Endodermal cell (in vitro differentiated cells): ENCODE results near the gene ABCC5. TPM values are rescaled to one million over a fixed set of nuclear protein-coding genes. Genes with fewer than 3 reads are reported as not detected.

Experiments used
- DNase-seq: peaks from one replicate; pipeline ENCODE4 v3.0.0-alpha.2; 2017
- H3K27ac ChIP-seq: 2 replicates; pipeline ENCODE4 v1.5.1; 2013; ENCODE audit warnings: mild to moderate bottlenecking, low read depth, low read length, moderate library complexity
- H3K27me3 ChIP-seq: 2 replicates; pipeline ENCODE4 v1.6.1; 2013; ENCODE audit warnings: mild to moderate bottlenecking, low read length, moderate library complexity; ENCODE audit not compliant: insufficient read depth, control insufficient read depth, poor library complexity, severe bottlenecking
- H3K36me3 ChIP-seq: 2 replicates; pipeline ENCODE4 v1.7.0; 2013; ENCODE audit warnings: mild to moderate bottlenecking, low read length, moderate library complexity; ENCODE audit not compliant: control insufficient read depth, insufficient read depth
- H3K4me1 ChIP-seq: one replicate; pipeline ENCODE4 v1.7.0; 2013; ENCODE audit warnings: low read length; ENCODE audit not compliant: control insufficient read depth, insufficient read depth
- H3K4me3 ChIP-seq: 2 replicates; pipeline ENCODE4 v1.5.1; 2013; ENCODE audit warnings: mild to moderate bottlenecking, low read length, moderate library complexity
- H3K9ac ChIP-seq: 2 replicates; pipeline ENCODE4 v1.6.1; 2013; ENCODE audit warnings: mild to moderate bottlenecking, low read length, moderate library complexity; ENCODE audit not compliant: poor library complexity, severe bottlenecking; ENCODE audit errors: extremely low read depth
- H3K9me3 ChIP-seq: 2 replicates; pipeline ENCODE4 v1.6.1; 2013; ENCODE audit warnings: mild to moderate bottlenecking, low read length, moderate library complexity; ENCODE audit not compliant: control insufficient read depth
- H3K27ac Mint-ChIP-seq: 2 replicates; pipeline ENCODE4 v1.8.0; 2020; ENCODE audit warnings: mixed read lengths
- H3K27me3 Mint-ChIP-seq: 2 replicates; pipeline ENCODE4 v1.8.0; 2021; ENCODE audit warnings: mild to moderate bottlenecking, mixed read lengths; ENCODE audit not compliant: insufficient read depth
- H3K36me3 Mint-ChIP-seq: 2 replicates; pipeline ENCODE4 v1.8.0; 2020; ENCODE audit warnings: low read depth, mixed read lengths
- H3K4me1 Mint-ChIP-seq: 2 replicates; pipeline ENCODE4 v1.8.0; 2020; ENCODE audit warnings: mixed read lengths
- H3K4me3 Mint-ChIP-seq: 2 replicates; pipeline ENCODE4 v1.8.0; 2020; ENCODE audit warnings: mild to moderate bottlenecking, moderate library complexity, mixed read lengths
- H3K9me3 Mint-ChIP-seq: 2 replicates; pipeline ENCODE4 v1.8.0; 2020; ENCODE audit warnings: mild to moderate bottlenecking, mixed read lengths
- WGBS, 2 experiments: methylation state at CpG; one replicate each; pipeline versions ENCODE4 v1.1.5 to v1.1.7; 2013; ENCODE audit warnings: missing lambda C conversion rate in 2 of 2, mixed read lengths in 1 of 2; ENCODE audit not compliant: insufficient coverage in 1 of 2, insufficient read length in 1 of 2; 5-methylcytosine and 5-hydroxymethylcytosine counted together
- total RNA-seq, 2 donors: library from RNA; stranded (reverse); fragmentation: NEBNext Ultra II Directional in 1 of 2; extraction: Animal tissue kit (Norgen Biotek cat#: 25700) in 1 of 2; gene quantifications; 2 replicates in 1 of 2; 3 replicates in 1 of 2; pipeline ENCODE4 v1.2.1, GENCODE V29; 2021
- TF ChIP-seq, protein P1 (sequence below): fragments of 200-600 bp; sonication (generic); conservative IDR thresholded peaks from 2 replicates; pipeline ENCODE4 v1.5.0; 2021; ENCODE audit warnings: antibody characterized with exemption, mild to moderate bottlenecking

ABCC5 gene
- total RNA-seq, 2 donors from 2014 or later = 32.8 to 35.7 TPM

- Mint-ChIP-seq H3K36me3 (no peaks in the 10 kb centered on the region), H3K27me3 (no peaks in the 10 kb centered on the region), H3K27ac (no peak overlapping the region), H3K4me1 (peaks cover 35% of the 10 kb centered on the region), H3K4me3 (no peak overlapping the region), H3K9me3 (no peaks in the 10 kb centered on the region)
- Histone ChIP-seq H3K27ac (no peak overlapping the region), H3K36me3 (peaks cover 9% of the 10 kb centered on the region), H3K4me1 (peaks cover 11% of the 10 kb centered on the region), H3K9ac (no peak overlapping the region), H3K27me3 (no peaks in the 10 kb centered on the region), H3K4me3 (no peak overlapping the region), H3K9me3 (no peaks in the 10 kb centered on the region)
- 92 to 94% methylated on average over 2 to 11 of the region's 11 CpGs for WGBS, 2 experiments
- TF ChIP-seq, protein P1, sequence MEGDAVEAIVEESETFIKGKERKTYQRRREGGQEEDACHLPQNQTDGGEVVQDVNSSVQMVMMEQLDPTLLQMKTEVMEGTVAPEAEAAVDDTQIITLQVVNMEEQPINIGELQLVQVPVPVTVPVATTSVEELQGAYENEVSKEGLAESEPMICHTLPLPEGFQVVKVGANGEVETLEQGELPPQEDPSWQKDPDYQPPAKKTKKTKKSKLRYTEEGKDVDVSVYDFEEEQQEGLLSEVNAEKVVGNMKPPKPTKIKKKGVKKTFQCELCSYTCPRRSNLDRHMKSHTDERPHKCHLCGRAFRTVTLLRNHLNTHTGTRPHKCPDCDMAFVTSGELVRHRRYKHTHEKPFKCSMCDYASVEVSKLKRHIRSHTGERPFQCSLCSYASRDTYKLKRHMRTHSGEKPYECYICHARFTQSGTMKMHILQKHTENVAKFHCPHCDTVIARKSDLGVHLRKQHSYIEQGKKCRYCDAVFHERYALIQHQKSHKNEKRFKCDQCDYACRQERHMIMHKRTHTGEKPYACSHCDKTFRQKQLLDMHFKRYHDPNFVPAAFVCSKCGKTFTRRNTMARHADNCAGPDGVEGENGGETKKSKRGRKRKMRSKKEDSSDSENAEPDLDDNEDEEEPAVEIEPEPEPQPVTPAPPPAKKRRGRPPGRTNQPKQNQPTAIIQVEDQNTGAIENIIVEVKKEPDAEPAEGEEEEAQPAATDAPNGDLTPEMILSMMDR = peak; percentile 30
- no peak for DNase-seq
Measured at GRCh38 chr3:184002469-184002868, 15.2 kb downstream of the ABCC5 start.

- no peak for DNase-seq
- Mint-ChIP-seq H3K4me1 (peaks cover 33% of the 10 kb centered on the region), H3K27ac (no peak overlapping the region), H3K27me3 (no peaks in the 10 kb centered on the region), H3K9me3 (no peaks in the 10 kb centered on the region), H3K36me3 (no peaks in the 10 kb centered on the region), H3K4me3 (no peak overlapping the region)
- TF ChIP-seq, protein P1 = no peak
- H3K9me3 ChIP-seq = no peaks in the 10 kb centered on the region
- H3K36me3 ChIP-seq = peaks cover 9% of the 10 kb centered on the region
- no peak overlapping the region for H3K27ac ChIP-seq
- H3K4me1 ChIP-seq = peaks cover 11% of the 10 kb centered on the region
- no peak overlapping the region for H3K4me3 ChIP-seq
- WGBS, 2 experiments = 90 to 100% methylated on average over 3 of the region's 3 CpGs
- H3K27me3 ChIP-seq = no peaks in the 10 kb centered on the region
- H3K9ac ChIP-seq = no peak overlapping the region
Measured at GRCh38 chr3:184001761-184002160, 15.9 kb downstream of the ABCC5 start.

- WGBS, 2 experiments = 80 to 91% methylated on average over 1 to 5 of the region's 5 CpGs
- H3K4me3 Mint-ChIP-seq = no peak overlapping the region
- Histone ChIP-seq H3K4me3 (no peak overlapping the region), H3K9ac (no peak overlapping the region), H3K9me3 (no peaks in the 10 kb centered on the region), H3K36me3 (peaks cover 19% of the 10 kb centered on the region), H3K4me1 (peaks cover 6% of the 10 kb centered on the region), H3K27ac (no peak overlapping the region), H3K27me3 (no peaks in the 10 kb centered on the region)
- H3K27me3 Mint-ChIP-seq = no peaks in the 10 kb centered on the region
- H3K9me3 Mint-ChIP-seq = no peaks in the 10 kb centered on the region
- peaks cover 21% of the 10 kb centered on the region for H3K36me3 Mint-ChIP-seq
- H3K4me1 Mint-ChIP-seq = peaks cover 20% of the 10 kb centered on the region
- no peak for DNase-seq
- H3K27ac Mint-ChIP-seq = no peak overlapping the region
- TF ChIP-seq, protein P1 = no peak
Measured at GRCh38 chr3:183991403-183991802, 26.3 kb downstream of the ABCC5 start.
